Measurements from ENCODE around the gene NPY5R. TPM values are rescaled to one million over a fixed set of nuclear protein-coding genes. Genes with fewer than 3 reads are reported as not detected.

Gene NPY5R
- total RNA-seq, 1 donor from 2014 or later = not detected

GRCh38 chr4:163367651-163368050 is 24.0 kb downstream of the NPY5R start:
- no peak overlapping the region for H3K4me3 Mint-ChIP-seq (ENCODE audit: unreplicated experiment)
- H3K36me3 Mint-ChIP-seq (ENCODE audit: unreplicated experiment) = no peaks in the 10 kb centered on the region
- H3K9me3 Mint-ChIP-seq (ENCODE audit: unreplicated experiment) = no peaks in the 10 kb centered on the region
- H3K4me1 Mint-ChIP-seq (ENCODE audit: unreplicated experiment) = no peaks in the 10 kb centered on the region
- H3K27ac Mint-ChIP-seq (ENCODE audit: unreplicated experiment) = no peak overlapping the region
- H3K27me3 Mint-ChIP-seq (ENCODE audit: unreplicated experiment) = peaks cover 3% of the 10 kb centered on the region
- DNase-seq (ENCODE audit: extremely low spot score, unreplicated experiment) = no peak
- TF ChIP-seq, protein P1, sequence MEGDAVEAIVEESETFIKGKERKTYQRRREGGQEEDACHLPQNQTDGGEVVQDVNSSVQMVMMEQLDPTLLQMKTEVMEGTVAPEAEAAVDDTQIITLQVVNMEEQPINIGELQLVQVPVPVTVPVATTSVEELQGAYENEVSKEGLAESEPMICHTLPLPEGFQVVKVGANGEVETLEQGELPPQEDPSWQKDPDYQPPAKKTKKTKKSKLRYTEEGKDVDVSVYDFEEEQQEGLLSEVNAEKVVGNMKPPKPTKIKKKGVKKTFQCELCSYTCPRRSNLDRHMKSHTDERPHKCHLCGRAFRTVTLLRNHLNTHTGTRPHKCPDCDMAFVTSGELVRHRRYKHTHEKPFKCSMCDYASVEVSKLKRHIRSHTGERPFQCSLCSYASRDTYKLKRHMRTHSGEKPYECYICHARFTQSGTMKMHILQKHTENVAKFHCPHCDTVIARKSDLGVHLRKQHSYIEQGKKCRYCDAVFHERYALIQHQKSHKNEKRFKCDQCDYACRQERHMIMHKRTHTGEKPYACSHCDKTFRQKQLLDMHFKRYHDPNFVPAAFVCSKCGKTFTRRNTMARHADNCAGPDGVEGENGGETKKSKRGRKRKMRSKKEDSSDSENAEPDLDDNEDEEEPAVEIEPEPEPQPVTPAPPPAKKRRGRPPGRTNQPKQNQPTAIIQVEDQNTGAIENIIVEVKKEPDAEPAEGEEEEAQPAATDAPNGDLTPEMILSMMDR (IDR thresholded peaks at IDR 0.05) = no peak

GRCh38 chr4:163372029-163372428 is 28.3 kb downstream of the NPY5R start:
- Mint-ChIP-seq H3K27ac (ENCODE audit: unreplicated experiment) (no peak overlapping the region), H3K4me3 (ENCODE audit: unreplicated experiment) (no peak overlapping the region), H3K9me3 (ENCODE audit: unreplicated experiment) (no peaks in the 10 kb centered on the region), H3K36me3 (ENCODE audit: unreplicated experiment) (no peaks in the 10 kb centered on the region), H3K27me3 (ENCODE audit: unreplicated experiment) (no peaks in the 10 kb centered on the region), H3K4me1 (ENCODE audit: unreplicated experiment) (no peaks in the 10 kb centered on the region)
- no peak for DNase-seq (ENCODE audit: extremely low spot score, unreplicated experiment)
- TF ChIP-seq, protein P1 (IDR thresholded peaks at IDR 0.05) = no peak

- no peak overlapping the region for H3K4me3 Mint-ChIP-seq (ENCODE audit: unreplicated experiment)
- TF ChIP-seq, protein P1 (IDR thresholded peaks at IDR 0.05) = no peak
- no peaks in the 10 kb centered on the region for H3K4me1 Mint-ChIP-seq (ENCODE audit: unreplicated experiment)
- H3K9me3 Mint-ChIP-seq (ENCODE audit: unreplicated experiment) = no peaks in the 10 kb centered on the region
- H3K27me3 Mint-ChIP-seq (ENCODE audit: unreplicated experiment) = no peaks in the 10 kb centered on the region
- DNase-seq (ENCODE audit: extremely low spot score, unreplicated experiment) = no peak
- no peak overlapping the region for H3K27ac Mint-ChIP-seq (ENCODE audit: unreplicated experiment)
- no peaks in the 10 kb centered on the region for H3K36me3 Mint-ChIP-seq (ENCODE audit: unreplicated experiment)
Observed at GRCh38 chr4:163378661-163379060, 35.0 kb downstream of the NPY5R start.

- no peak for DNase-seq (ENCODE audit: extremely low spot score, unreplicated experiment)
- TF ChIP-seq, protein P1 (IDR thresholded peaks at IDR 0.05) = no peak
- H3K9me3 Mint-ChIP-seq (ENCODE audit: unreplicated experiment) = no peaks in the 10 kb centered on the region
- H3K27ac Mint-ChIP-seq (ENCODE audit: unreplicated experiment) = no peak overlapping the region
- H3K4me1 Mint-ChIP-seq (ENCODE audit: unreplicated experiment) = no peaks in the 10 kb centered on the region
- no peaks in the 10 kb centered on the region for H3K27me3 Mint-ChIP-seq (ENCODE audit: unreplicated experiment)
- no peak overlapping the region for H3K4me3 Mint-ChIP-seq (ENCODE audit: unreplicated experiment)
- no peaks in the 10 kb centered on the region for H3K36me3 Mint-ChIP-seq (ENCODE audit: unreplicated experiment)
Observed at GRCh38 chr4:163380703-163381102, 37.0 kb downstream of the NPY5R start.

DNA sequence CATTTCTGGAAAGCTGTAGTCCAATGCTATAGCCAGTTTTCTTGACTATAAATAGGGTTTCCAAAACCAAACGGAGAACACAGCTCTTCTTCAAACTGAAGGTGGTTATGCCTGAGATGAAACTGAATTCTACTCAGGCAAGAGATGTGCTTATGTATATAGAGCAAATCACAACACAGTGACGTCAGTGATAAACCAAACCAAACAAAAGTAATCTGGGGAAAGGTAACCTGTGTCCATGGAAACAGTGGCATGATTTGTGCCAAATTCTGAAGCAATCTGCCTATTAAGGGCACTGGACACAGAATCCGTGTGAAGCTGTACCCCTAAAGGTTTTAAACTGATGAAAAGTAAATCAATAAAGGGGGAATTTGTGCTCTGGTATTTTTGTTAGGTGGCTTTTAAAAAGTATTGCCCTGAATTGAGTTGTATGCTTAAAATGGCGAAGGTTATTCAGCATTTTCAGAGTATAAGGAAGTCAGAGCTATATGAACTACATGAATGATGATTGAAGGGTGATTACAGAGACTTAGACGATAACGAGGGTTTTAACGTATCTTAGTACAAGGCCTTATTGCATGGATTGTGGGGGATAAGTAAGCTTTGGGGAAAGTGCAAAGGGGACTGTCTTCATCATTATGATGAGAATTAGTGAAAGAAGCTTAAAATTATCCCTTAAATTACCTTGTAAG is 38.6 kb downstream of the NPY5R start:
- no peaks in the 10 kb centered on the region for H3K27me3 Mint-ChIP-seq (ENCODE audit: unreplicated experiment)
- TF ChIP-seq, protein P1 (IDR thresholded peaks at IDR 0.05) = no peak
- H3K27ac Mint-ChIP-seq (ENCODE audit: unreplicated experiment) = no peak overlapping the region
- H3K36me3 Mint-ChIP-seq (ENCODE audit: unreplicated experiment) = no peaks in the 10 kb centered on the region
- no peak overlapping the region for H3K4me3 Mint-ChIP-seq (ENCODE audit: unreplicated experiment)
- no peaks in the 10 kb centered on the region for H3K9me3 Mint-ChIP-seq (ENCODE audit: unreplicated experiment)
- no peaks in the 10 kb centered on the region for H3K4me1 Mint-ChIP-seq (ENCODE audit: unreplicated experiment)
- no peak for DNase-seq (ENCODE audit: extremely low spot score, unreplicated experiment)
